ENCODE results near the gene CMTM3. TPM values are rescaled to one million over a fixed set of nuclear protein-coding genes. Genes with fewer than 3 reads are reported as not detected.
A peak's percentile ranks its signal among the peaks of the same experiment; 100 is the strongest.

CMTM3 gene
- total and polyA plus RNA-seq, 2 experiments from 2014 or later = 16.4 to 16.6 TPM

GRCh38 chr16:66605979-66606751 lies 1.7 kb downstream of the CMTM3 start:
- H3K27me3 ChIP-seq (ENCODE audit: insufficient read depth) = peaks cover 7% of the 10 kb centered on the region
- H3K36me3 ChIP-seq (ENCODE audit: insufficient read depth) = no peaks in the 10 kb centered on the region
- no peaks in the 10 kb centered on the region for H3K9me2 ChIP-seq (ENCODE audit: insufficient read depth)
- H2AFZ ChIP-seq = no peak overlapping the region
- Mint-ChIP-seq H3K4me3 (peak overlapping the region; percentile 67), H3K27me3 (ENCODE audit: insufficient read depth, low read depth, poor library complexity) (peaks cover 17% of the 10 kb centered on the region), H3K36me3 (ENCODE audit: low read depth) (peaks cover 24% of the 10 kb centered on the region), H3K27ac (no peak overlapping the region), H3K9me3 (no peaks in the 10 kb centered on the region; the same call in 1 of the 3 replicates), H3K4me1 (peaks cover 36% of the 10 kb centered on the region)
- H3F3A ChIP-seq (replicated peaks; ENCODE audit: low read depth) = no peaks in the 10 kb centered on the region; the same call in 1 of the 2 replicates
- 0 out of 2 replicates have a peak, but pooled peaks cover 4% of the 10 kb centered on the region for H3K79me2 ChIP-seq (replicated peaks; ENCODE audit: insufficient read depth)
- peaks cover 12% of the 10 kb centered on the region; the same call in 1 of the 2 replicates for H4K20me1 ChIP-seq (replicated peaks; ENCODE audit: insufficient read depth)
- no peak overlapping the region for H3K27ac ChIP-seq (ENCODE audit: low read depth)
- H3K4me1 ChIP-seq (ENCODE audit: insufficient read depth) = peaks cover 15% of the 10 kb centered on the region
- no peak for DNase-seq (ENCODE audit: low spot score)
- TF ChIP-seq NANOG (IDR thresholded peaks at IDR 0.05; ENCODE audit: borderline replicate concordance) (no peak), EZH2 (IDR thresholded peaks at IDR 0.05; ENCODE audit: low read depth, unreplicated experiment) (no peak), STAT1 (IDR thresholded peaks at IDR 0.05; ENCODE audit: unreplicated experiment) (no peak), JUNB (IDR thresholded peaks at IDR 0.05; ENCODE audit: unreplicated experiment) (no peak), CREB1 (CRISPR knock-in tag; IDR thresholded peaks at IDR 0.05; ENCODE audit: low read depth) (no peak), ZNF114 (CRISPR knock-in tag; IDR thresholded peaks at IDR 0.05) (no peak), POLR2AphosphoS5 (IDR thresholded peaks at IDR 0.05; ENCODE audit: low read depth) (no peak), EZH2phosphoT487 (IDR thresholded peaks at IDR 0.05; ENCODE audit: unreplicated experiment) (no peak), REST (IDR thresholded peaks at IDR 0.05; ENCODE audit: unreplicated experiment) (no peak), CTCF (conservative IDR thresholded peaks at IDR 0.05; ENCODE audit: low read depth in 2 of 2) (no peak), ZNF331 (CRISPR knock-in tag; IDR thresholded peaks at IDR 0.05; ENCODE audit: low read depth) (no peak)
- TF ChIP-seq, protein P1, sequence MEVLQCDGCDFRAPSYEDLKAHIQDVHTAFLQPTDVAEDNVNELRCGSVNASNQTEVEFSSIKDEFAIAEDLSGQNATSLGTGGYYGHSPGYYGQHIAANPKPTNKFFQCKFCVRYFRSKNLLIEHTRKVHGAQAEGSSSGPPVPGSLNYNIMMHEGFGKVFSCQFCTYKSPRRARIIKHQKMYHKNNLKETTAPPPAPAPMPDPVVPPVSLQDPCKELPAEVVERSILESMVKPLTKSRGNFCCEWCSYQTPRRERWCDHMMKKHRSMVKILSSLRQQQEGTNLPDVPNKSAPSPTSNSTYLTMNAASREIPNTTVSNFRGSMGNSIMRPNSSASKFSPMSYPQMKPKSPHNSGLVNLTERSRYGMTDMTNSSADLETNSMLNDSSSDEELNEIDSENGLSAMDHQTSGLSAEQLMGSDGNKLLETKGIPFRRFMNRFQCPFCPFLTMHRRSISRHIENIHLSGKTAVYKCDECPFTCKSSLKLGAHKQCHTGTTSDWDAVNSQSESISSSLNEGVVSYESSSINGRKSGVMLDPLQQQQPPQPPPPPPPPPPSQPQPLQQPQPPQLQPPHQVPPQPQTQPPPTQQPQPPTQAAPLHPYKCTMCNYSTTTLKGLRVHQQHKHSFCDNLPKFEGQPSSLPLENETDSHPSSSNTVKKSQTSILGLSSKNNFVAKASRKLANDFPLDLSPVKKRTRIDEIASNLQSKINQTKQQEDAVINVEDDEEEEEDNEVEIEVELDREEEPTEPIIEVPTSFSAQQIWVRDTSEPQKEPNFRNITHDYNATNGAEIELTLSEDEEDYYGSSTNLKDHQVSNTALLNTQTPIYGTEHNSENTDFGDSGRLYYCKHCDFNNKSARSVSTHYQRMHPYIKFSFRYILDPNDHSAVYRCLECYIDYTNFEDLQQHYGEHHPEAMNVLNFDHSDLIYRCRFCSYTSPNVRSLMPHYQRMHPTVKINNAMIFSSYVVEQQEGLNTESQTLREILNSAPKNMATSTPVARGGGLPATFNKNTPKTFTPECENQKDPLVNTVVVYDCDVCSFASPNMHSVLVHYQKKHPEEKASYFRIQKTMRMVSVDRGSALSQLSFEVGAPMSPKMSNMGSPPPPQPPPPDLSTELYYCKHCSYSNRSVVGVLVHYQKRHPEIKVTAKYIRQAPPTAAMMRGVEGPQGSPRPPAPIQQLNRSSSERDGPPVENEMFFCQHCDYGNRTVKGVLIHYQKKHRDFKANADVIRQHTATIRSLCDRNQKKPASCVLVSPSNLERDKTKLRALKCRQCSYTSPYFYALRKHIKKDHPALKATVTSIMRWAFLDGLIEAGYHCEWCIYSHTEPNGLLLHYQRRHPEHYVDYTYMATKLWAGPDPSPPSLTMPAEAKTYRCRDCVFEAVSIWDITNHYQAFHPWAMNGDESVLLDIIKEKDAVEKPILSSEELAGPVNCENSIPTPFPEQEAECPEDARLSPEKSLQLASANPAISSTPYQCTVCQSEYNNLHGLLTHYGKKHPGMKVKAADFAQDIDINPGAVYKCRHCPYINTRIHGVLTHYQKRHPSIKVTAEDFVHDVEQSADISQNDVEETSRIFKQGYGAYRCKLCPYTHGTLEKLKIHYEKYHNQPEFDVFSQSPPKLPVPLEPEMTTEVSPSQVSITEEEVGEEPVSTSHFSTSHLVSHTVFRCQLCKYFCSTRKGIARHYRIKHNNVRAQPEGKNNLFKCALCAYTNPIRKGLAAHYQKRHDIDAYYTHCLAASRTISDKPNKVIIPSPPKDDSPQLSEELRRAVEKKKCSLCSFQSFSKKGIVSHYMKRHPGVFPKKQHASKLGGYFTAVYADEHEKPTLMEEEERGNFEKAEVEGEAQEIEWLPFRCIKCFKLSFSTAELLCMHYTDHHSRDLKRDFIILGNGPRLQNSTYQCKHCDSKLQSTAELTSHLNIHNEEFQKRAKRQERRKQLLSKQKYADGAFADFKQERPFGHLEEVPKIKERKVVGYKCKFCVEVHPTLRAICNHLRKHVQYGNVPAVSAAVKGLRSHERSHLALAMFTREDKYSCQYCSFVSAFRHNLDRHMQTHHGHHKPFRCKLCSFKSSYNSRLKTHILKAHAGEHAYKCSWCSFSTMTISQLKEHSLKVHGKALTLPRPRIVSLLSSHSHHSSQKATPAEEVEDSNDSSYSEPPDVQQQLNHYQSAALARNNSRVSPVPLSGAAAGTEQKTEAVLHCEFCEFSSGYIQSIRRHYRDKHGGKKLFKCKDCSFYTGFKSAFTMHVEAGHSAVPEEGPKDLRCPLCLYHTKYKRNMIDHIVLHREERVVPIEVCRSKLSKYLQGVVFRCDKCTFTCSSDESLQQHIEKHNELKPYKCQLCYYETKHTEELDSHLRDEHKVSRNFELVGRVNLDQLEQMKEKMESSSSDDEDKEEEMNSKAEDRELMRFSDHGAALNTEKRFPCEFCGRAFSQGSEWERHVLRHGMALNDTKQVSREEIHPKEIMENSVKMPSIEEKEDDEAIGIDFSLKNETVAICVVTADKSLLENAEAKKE (CRISPR knock-in tag; IDR thresholded peaks at IDR 0.05) = no peak
- TF ChIP-seq, protein P2, sequence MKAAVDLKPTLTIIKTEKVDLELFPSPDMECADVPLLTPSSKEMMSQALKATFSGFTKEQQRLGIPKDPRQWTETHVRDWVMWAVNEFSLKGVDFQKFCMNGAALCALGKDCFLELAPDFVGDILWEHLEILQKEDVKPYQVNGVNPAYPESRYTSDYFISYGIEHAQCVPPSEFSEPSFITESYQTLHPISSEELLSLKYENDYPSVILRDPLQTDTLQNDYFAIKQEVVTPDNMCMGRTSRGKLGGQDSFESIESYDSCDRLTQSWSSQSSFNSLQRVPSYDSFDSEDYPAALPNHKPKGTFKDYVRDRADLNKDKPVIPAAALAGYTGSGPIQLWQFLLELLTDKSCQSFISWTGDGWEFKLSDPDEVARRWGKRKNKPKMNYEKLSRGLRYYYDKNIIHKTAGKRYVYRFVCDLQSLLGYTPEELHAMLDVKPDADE (IDR thresholded peaks at IDR 0.05) = no peak
- peak overlapping the region; percentile 79 for H3K4me2 ChIP-seq
- peak overlapping the region; percentile 83 for H3K4me3 ChIP-seq
- ATAC-seq = no peak

Data from GM23338 (cell line).